SH-SY5Y (cell line): ENCODE results near the gene CMTM2.

Source experiments
- GATA2 ChIP-seq: IDR thresholded peaks from 2 replicates; pipeline ENCODE4 v1.6.1; 2011; ENCODE audit warnings: mild to moderate bottlenecking, low read depth, low read length
- GATA3 ChIP-seq: IDR thresholded peaks from 2 replicates; pipeline ENCODE4 v1.6.1; 2011; ENCODE audit warnings: low read depth, mild to moderate bottlenecking, low read length, moderate library complexity

Gene CMTM2

DNA sequence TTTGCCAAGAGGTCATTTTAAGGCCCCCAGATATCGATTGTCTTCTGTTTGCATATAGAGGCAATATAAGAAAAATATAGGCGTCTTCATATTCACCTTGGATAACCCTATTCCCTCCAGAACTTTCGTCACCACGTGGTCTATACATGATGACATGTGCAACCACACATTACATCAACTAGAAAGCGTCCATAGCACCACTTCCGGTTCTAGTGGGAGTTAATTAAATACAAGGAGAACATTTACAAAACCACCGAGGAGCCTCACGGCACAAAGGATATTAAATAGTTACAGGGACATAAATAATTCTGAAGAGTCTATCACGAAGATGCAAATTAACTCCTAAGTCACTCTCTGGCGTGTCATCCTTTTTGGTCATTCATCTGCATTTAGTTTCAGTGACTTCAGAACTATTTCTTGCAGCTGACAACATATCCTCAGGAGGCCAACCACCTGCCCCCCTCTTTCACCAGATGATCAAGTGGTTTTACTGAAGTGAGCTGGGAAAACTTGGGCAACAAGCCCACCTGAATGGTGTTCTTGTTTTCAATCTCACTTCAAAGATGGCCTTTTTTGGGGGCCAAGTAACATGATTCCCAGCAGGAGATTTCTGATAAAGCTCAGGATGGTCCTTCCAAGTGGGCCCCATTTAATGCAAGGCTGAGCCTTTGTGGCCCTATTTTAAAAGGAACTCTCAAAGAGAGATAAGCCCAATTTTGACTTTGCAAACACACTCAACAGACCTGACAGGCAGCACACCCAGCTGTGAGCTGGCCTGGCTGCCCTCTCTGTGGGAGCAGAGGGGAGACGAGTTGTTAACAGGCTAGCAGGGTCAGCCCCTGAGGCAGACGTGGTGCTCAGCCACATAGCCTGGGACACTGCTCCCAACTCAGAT lies 40.5 kb downstream of the CMTM2 start:
- TF ChIP-seq GATA2 = no peak
- TF ChIP-seq GATA3 = no peak

GRCh38 chr16:66620429-66620795 lies 41.1 kb downstream of the CMTM2 start:
- TF ChIP-seq GATA2 = no peak
- TF ChIP-seq GATA3 = no peak

DNA sequence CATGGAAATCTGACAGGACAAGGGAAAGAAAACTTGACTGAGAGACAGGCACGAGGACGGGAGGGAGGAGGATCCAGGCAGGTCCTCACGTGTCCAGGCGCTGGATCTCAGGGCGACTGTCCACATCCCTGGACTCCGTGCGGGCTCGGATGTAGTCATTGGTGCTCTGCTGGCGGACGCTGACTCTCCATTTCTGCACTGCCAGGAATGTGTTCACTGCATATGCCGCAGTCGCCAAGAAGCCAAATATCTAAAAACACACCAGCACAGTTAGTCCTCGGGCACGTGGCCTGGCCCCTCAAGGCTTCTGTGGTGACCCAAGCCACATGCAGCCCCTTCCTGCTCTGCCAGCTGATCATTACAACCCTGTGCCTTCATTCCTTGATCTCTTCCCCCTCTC lies 42.7 kb downstream of the CMTM2 start:
- TF ChIP-seq GATA3 = no peak
- no peak for TF ChIP-seq GATA2

DNA sequence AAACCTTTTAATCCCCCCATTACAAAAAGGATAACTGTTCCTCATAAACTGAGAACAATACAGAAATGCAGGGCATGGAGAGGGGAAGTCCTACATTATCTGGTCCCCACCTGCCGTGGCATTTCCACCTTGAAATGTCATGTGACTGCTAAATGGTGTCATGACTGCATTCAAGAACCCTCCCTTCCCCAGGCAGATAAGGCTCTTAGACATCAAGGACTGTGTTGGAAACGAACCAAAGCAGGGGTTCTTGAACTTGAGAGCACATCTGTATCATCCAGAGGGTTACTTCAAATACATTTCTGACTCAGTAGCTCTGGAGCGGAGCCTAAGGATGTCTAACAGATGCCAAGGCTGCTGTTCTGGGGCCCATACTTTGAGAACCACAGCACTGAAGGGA lies 43.6 kb downstream of the CMTM2 start:
- TF ChIP-seq GATA2 = no peak
- TF ChIP-seq GATA3 = no peak

DNA sequence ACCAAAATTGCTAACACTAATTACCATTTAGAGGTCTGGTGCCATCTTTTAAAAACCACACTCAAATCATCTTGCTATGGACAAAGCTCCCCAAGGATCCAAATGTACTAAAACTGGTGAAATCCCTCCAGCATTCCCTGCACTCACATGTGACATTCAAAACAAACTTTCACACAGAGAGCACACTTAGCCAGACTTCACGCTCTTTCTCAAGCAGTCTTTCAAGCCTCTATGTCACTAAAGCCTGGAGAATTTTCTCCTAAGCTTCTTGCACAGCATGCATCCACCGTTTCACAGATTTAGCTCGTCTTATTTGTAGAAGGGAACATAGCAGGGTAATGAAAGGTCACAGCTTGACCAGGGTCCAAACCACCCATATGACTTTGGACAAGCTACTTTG lies 44.5 kb downstream of the CMTM2 start:
- no peak for TF ChIP-seq GATA2

- no peak for TF ChIP-seq GATA3
- TF ChIP-seq GATA2 = no peak
Observed at GRCh38 chr16:66629856-66630255, 50.6 kb downstream of the CMTM2 start.

GRCh38 chr16:66634527-66635196 lies 55.4 kb downstream of the CMTM2 start:
- TF ChIP-seq GATA3 = no peak
- TF ChIP-seq GATA2 = no peak

DNA sequence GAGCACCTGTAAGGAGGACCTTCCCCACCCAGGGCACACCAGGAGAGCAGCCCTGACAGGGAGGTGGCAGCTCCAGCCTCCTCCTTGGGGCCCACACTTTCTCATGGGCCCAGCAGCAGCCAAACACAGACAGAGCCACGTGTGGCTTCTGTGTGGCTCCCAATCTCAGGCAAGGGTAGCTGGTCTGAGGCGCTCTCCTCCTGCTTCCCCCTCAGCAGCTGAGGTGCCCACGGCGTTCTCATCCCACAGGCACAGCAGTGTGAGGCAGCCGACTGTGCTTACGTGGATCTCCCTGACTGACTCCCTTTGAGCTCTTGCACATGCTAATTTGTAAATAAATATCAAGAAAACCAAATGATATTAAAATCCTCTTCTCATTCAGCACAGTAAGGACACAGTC lies 56.1 kb downstream of the CMTM2 start:
- TF ChIP-seq GATA2 = no peak
- TF ChIP-seq GATA3 = no peak

GRCh38 chr16:66636199-66636598 lies 56.9 kb downstream of the CMTM2 start:
- TF ChIP-seq GATA2 (no peak), GATA3 (no peak)

- TF ChIP-seq GATA3 (no peak), GATA2 (no peak)
Observed at GRCh38 chr16:66637806-66638205, 58.5 kb downstream of the CMTM2 start.
